AG04450 (cell line): ENCODE data around the gene CELA3B. TPM values are rescaled to one million over a fixed set of nuclear protein-coding genes. Genes with fewer than 3 reads are reported as not detected.
A peak's percentile ranks its signal among the peaks of the same experiment; 100 is the strongest.
"Not testable (repeated sequence)": the region's sequence is repeated elsewhere in the genome, so short reads cannot be mapped to it uniquely, and the experiment has no call there.

Experiments used
- CTCF ChIA-PET: fragments of 300-600, 350-600 bp; formaldehyde crosslinking; extraction: SDS; loops from one replicate; lab custom pipeline; 2022; ENCODE audit warnings: antibody characterized with exemption, inconsistent platforms; lab: Charles Lee
- POLR2A ChIA-PET: fragments of 350-600 bp; formaldehyde crosslinking; extraction: SDS; loops from one replicate; lab custom pipeline; 2021; ENCODE audit warnings: antibody characterized with exemption, inconsistent platforms; lab: Yijun Ruan, JAX
- DNase-seq: peaks from one replicate; pipeline ENCODE4 v3.0.0-alpha.2; 2011; ENCODE audit warnings: low read depth, low spot score
- H3K27ac ChIP-seq: one replicate; pipeline ENCODE4 v1.5.1; 2012; ENCODE audit warnings: low read depth, low read length, control low read depth
- H3K27me3 ChIP-seq: one replicate; pipeline ENCODE4 v1.6.0; 2012; ENCODE audit warnings: low read length; ENCODE audit not compliant: control insufficient read depth, insufficient read depth
- H3K4me3 ChIP-seq: 2 replicates; pipeline ENCODE4 v1.5.1; 2011; ENCODE audit warnings: mild to moderate bottlenecking, low read depth, low read length, control low read depth
- H3K9me3 ChIP-seq: 2 replicates; pipeline ENCODE4 v1.5.1; 2012; ENCODE audit warnings: low read length; ENCODE audit not compliant: control insufficient read depth, insufficient read depth
- CTCF ChIP-seq: IDR thresholded peaks from 2 replicates; pipeline ENCODE4 v1.5.1; 2011; ENCODE audit warnings: low read depth, low read length, control low read depth, inconsistent platforms
- polyA plus RNA-seq: library from polyadenylated mRNA; depleted of rRNA; stranded (reverse); fragments of >200 nt; gene quantifications from 2 replicates; pipeline ENCODE4 v1.2.3, GENCODE V29; 2011

CELA3B gene
- polyA plus RNA-seq, 1 experiment = not detected

DNA sequence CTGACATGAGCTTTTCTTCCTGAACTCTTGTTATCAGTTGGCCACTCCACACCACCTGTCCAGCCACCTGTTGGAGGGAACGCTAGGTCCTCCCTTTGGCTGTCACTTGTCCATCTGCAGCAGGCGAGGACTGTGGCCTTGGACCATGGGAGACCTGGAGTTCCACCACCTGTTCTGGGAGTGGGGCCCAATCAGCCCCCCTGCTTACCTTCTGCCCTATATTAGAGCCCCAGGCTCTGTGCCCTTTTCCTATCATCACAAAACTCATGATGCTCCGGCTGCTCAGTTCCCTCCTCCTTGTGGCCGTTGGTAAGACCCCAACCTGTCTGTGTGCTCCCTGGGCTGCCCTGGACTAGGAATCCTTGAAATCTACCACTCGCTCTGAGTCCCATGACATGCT is 24.6 kb downstream of the CELA3B start, which contains the start of gene CELA3A:
CELA3A (plus strand) TSS at position 249 of the 400 bp plus-strand sequence; CDS start at position 267, 18 bp downstream.
- H3K27ac ChIP-seq = no peak within 1 kb of the TSS
- DNase-seq = no peak
- no peaks in the 10 kb centered on the region for H3K9me3 ChIP-seq
- CTCF ChIA-PET = no interaction called here
- TF ChIP-seq CTCF = no peak
- H3K4me3 ChIP-seq = no peak within 1 kb of the TSS
- H3K27me3 ChIP-seq = no peaks in the 10 kb centered on the region
- POLR2A ChIA-PET = no interaction called here

- H3K27me3 ChIP-seq, H3K4me3 ChIP-seq, DNase-seq, H3K27ac ChIP-seq, CTCF ChIA-PET, H3K9me3 ChIP-seq, POLR2A ChIA-PET: not testable (repeated sequence)
Measured at GRCh38 chr1:22002461-22002860, 25.6 kb downstream of the CELA3B start.

GRCh38 chr1:22002875-22003274 is 26.1 kb downstream of the CELA3B start:
- H3K27me3 ChIP-seq, H3K4me3 ChIP-seq, DNase-seq, H3K9me3 ChIP-seq, CTCF ChIA-PET, H3K27ac ChIP-seq, POLR2A ChIA-PET: not testable (repeated sequence)

- H3K27me3 ChIP-seq, CTCF ChIA-PET, DNase-seq, H3K9me3 ChIP-seq, H3K4me3 ChIP-seq, H3K27ac ChIP-seq: not testable (repeated sequence)
- POLR2A ChIA-PET = interaction anchor here (1.2 kb wide), 1 partner anchor 22 kb away, joined by 5 read pairs; no protein-coding TSS in a partner anchor
Measured at GRCh38 chr1:22003959-22004358, 27.1 kb downstream of the CELA3B start.

DNA sequence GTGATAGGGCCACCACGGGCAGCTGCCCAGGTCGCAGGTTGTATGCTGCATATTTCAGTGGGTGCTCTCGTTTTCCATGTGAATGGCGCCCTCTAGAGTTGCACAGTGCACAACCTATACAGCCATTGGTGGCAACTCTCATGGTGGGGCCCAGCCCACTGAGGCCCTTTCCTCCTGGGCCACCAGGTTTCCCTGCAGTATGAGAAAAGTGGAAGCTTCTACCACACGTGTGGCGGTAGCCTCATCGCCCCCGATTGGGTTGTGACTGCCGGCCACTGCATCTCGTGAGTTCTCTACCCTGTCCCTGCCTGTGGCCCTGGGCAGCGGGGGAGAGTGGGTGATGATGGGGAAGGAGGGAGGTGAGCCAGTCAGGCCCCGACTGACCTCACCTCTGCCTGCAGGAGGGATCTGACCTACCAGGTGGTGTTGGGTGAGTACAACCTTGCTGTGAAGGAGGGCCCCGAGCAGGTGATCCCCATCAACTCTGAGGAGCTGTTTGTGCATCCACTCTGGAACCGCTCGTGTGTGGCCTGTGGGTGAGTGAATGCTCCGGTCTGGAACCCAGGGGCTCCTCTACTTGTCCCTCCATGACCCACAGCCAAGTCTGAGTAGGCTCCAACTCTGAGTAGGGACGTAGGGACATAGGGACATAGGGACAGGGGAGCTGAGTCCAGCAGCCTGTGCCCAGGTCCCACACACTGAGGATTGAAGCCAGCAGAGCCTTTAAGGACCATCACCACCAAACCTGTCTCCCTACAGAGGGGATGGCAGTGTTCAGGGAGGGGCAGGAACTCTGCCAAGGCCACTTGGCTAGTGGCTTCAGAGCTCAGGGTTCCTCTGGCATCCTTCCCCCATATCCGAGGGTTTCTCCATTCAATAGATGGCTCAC is 28.7 kb downstream of the CELA3B start:
- H3K27me3 ChIP-seq, H3K9me3 ChIP-seq, H3K27ac ChIP-seq, H3K4me3 ChIP-seq, POLR2A ChIA-PET, DNase-seq, CTCF ChIA-PET: not testable (repeated sequence)
- peak; percentile 28; the same call in 1 of the 2 replicates for TF ChIP-seq CTCF

DNA sequence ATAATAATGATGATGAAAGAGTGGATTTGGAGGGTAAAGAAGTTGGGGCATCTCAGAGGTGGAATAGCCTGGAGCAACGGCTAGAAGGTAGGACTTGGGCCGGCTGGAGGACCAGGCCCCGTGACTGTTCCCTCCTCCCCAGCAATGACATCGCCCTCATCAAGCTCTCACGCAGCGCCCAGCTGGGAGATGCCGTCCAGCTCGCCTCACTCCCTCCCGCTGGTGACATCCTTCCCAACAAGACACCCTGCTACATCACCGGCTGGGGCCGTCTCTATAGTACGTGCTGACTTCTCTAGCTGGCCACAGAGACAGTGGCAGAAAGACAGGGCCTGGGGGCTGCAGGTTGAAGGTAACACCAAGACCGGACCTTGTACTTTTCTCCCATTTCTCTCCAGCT is 29.9 kb downstream of the CELA3B start:
- H3K27ac ChIP-seq, CTCF ChIA-PET, DNase-seq, H3K27me3 ChIP-seq, H3K9me3 ChIP-seq, POLR2A ChIA-PET, H3K4me3 ChIP-seq: not testable (repeated sequence)

GRCh38 chr1:22007262-22007661 is 30.4 kb downstream of the CELA3B start:
- H3K9me3 ChIP-seq, DNase-seq, POLR2A ChIA-PET, CTCF ChIA-PET, H3K27me3 ChIP-seq, H3K4me3 ChIP-seq, H3K27ac ChIP-seq: not testable (repeated sequence)

DNA sequence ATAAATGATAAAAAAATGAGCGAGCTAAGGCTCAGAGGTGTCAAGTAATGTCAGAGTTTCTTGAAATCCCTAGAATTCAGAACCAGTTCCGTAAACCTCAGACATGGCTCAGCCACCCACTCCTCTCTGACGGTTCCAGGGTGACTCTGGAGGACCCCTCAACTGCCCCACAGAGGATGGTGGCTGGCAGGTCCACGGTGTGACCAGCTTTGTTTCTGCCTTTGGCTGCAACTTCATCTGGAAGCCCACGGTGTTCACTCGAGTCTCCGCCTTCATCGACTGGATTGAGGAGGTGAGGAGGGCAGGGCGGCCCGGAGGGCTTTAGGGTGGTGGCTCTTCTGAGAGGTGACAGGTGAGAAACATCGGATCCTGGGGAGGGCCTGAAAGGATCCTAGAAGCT is 32.7 kb downstream of the CELA3B start:
- H3K4me3 ChIP-seq, H3K27me3 ChIP-seq, H3K27ac ChIP-seq, DNase-seq, POLR2A ChIA-PET, CTCF ChIA-PET, H3K9me3 ChIP-seq: not testable (repeated sequence)

GRCh38 chr1:22012752-22013151 is 35.9 kb downstream of the CELA3B start:
- H3K27ac ChIP-seq, DNase-seq, H3K4me3 ChIP-seq, POLR2A ChIA-PET, CTCF ChIA-PET, H3K9me3 ChIP-seq, H3K27me3 ChIP-seq: not testable (repeated sequence)

DNA sequence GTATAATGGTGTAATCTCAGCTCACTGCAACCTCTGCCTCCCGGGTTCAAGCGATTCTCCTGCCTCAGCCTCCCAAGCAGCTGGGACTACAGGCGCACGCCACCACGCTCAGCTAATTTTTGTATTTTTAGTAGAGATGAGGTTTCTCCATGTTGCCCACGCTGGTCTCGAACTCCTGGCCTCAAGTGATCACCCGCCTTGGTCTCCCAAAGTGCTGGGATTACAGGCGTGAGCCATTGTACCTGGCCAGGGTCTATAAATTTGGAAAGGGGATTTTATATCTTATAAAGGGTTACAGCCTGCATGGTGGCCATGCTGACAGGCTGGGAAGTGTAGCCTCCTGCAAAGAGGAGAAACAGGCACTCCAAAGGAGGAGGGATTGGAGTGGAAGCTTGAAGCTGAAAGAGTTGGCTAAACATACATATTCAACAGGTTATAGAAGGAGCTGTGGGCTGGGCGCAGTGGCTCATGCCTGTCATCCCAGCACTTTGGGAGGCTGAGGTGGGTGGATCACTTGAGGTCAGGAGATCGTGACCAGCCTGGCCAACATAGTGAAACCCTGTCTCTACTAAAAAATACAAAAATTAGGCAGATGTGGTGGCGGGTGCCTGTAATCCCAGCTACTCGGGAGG is 37.9 kb downstream of the CELA3B start:
- CTCF ChIA-PET = interaction anchor here (0.6 kb wide), 1 partner anchor 9 kb away, joined by 3 read pairs; no protein-coding TSS in a partner anchor
- DNase-seq, H3K27me3 ChIP-seq, H3K9me3 ChIP-seq, H3K4me3 ChIP-seq, POLR2A ChIA-PET, H3K27ac ChIP-seq: not testable (repeated sequence)
